ENCODE results near the gene GPBP1L1. TPM values are rescaled to one million over a fixed set of nuclear protein-coding genes. Genes with fewer than 3 reads are reported as not detected.

Gene GPBP1L1
- total and polyA plus RNA-seq, 9 of the 15 experiments (the other 6 are each of a cell fraction or from before 2014, with no cell fraction given): 86.0 to 216 (median 138) TPM

- TF ChIP-seq, protein P1, sequence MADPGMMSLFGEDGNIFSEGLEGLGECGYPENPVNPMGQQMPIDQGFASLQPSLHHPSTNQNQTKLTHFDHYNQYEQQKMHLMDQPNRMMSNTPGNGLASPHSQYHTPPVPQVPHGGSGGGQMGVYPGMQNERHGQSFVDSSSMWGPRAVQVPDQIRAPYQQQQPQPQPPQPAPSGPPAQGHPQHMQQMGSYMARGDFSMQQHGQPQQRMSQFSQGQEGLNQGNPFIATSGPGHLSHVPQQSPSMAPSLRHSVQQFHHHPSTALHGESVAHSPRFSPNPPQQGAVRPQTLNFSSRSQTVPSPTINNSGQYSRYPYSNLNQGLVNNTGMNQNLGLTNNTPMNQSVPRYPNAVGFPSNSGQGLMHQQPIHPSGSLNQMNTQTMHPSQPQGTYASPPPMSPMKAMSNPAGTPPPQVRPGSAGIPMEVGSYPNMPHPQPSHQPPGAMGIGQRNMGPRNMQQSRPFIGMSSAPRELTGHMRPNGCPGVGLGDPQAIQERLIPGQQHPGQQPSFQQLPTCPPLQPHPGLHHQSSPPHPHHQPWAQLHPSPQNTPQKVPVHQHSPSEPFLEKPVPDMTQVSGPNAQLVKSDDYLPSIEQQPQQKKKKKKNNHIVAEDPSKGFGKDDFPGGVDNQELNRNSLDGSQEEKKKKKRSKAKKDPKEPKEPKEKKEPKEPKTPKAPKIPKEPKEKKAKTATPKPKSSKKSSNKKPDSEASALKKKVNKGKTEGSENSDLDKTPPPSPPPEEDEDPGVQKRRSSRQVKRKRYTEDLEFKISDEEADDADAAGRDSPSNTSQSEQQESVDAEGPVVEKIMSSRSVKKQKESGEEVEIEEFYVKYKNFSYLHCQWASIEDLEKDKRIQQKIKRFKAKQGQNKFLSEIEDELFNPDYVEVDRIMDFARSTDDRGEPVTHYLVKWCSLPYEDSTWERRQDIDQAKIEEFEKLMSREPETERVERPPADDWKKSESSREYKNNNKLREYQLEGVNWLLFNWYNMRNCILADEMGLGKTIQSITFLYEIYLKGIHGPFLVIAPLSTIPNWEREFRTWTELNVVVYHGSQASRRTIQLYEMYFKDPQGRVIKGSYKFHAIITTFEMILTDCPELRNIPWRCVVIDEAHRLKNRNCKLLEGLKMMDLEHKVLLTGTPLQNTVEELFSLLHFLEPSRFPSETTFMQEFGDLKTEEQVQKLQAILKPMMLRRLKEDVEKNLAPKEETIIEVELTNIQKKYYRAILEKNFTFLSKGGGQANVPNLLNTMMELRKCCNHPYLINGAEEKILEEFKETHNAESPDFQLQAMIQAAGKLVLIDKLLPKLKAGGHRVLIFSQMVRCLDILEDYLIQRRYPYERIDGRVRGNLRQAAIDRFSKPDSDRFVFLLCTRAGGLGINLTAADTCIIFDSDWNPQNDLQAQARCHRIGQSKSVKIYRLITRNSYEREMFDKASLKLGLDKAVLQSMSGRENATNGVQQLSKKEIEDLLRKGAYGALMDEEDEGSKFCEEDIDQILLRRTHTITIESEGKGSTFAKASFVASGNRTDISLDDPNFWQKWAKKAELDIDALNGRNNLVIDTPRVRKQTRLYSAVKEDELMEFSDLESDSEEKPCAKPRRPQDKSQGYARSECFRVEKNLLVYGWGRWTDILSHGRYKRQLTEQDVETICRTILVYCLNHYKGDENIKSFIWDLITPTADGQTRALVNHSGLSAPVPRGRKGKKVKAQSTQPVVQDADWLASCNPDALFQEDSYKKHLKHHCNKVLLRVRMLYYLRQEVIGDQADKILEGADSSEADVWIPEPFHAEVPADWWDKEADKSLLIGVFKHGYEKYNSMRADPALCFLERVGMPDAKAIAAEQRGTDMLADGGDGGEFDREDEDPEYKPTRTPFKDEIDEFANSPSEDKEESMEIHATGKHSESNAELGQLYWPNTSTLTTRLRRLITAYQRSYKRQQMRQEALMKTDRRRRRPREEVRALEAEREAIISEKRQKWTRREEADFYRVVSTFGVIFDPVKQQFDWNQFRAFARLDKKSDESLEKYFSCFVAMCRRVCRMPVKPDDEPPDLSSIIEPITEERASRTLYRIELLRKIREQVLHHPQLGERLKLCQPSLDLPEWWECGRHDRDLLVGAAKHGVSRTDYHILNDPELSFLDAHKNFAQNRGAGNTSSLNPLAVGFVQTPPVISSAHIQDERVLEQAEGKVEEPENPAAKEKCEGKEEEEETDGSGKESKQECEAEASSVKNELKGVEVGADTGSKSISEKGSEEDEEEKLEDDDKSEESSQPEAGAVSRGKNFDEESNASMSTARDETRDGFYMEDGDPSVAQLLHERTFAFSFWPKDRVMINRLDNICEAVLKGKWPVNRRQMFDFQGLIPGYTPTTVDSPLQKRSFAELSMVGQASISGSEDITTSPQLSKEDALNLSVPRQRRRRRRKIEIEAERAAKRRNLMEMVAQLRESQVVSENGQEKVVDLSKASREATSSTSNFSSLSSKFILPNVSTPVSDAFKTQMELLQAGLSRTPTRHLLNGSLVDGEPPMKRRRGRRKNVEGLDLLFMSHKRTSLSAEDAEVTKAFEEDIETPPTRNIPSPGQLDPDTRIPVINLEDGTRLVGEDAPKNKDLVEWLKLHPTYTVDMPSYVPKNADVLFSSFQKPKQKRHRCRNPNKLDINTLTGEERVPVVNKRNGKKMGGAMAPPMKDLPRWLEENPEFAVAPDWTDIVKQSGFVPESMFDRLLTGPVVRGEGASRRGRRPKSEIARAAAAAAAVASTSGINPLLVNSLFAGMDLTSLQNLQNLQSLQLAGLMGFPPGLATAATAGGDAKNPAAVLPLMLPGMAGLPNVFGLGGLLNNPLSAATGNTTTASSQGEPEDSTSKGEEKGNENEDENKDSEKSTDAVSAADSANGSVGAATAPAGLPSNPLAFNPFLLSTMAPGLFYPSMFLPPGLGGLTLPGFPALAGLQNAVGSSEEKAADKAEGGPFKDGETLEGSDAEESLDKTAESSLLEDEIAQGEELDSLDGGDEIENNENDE (IDR thresholded peaks at IDR 0.05; ENCODE audit: low read depth, low read length): no peak
- no peak for TF ChIP-seq RB1 (IDR thresholded peaks at IDR 0.05; ENCODE audit: low read depth)
- TF ChIP-seq ARID2 (IDR thresholded peaks at IDR 0.05): 0 out of 2 replicates have a peak, but pooled peaks have one; percentile 33
- TF ChIP-seq ASH1L (IDR thresholded peaks at IDR 0.05; ENCODE audit: borderline replicate concordance, low read depth, partially characterized antibody): peak; percentile 13
- TF ChIP-seq HNRNPK (IDR thresholded peaks at IDR 0.05; ENCODE audit: low read depth, low read length, poor library complexity, severe bottlenecking): no peak
- no peak; the same call in 1 of the 2 replicates for TF ChIP-seq ZNF24 (IDR thresholded peaks at IDR 0.05)
- TF ChIP-seq COPS2 (conservative IDR thresholded peaks at IDR 0.05): no peak
- no peak for TF ChIP-seq STAT5B (CRISPR knock-in tag; IDR thresholded peaks at IDR 0.05)
- no peak for TF ChIP-seq CHCHD3 (CRISPR knock-in tag; IDR thresholded peaks at IDR 0.05)
- TF ChIP-seq, protein P2, sequence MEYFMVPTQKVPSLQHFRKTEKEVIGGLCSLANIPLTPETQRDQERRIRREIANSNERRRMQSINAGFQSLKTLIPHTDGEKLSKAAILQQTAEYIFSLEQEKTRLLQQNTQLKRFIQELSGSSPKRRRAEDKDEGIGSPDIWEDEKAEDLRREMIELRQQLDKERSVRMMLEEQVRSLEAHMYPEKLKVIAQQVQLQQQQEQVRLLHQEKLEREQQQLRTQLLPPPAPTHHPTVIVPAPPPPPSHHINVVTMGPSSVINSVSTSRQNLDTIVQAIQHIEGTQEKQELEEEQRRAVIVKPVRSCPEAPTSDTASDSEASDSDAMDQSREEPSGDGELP (CRISPR knock-in tag; IDR thresholded peaks at IDR 0.05; ENCODE audit: borderline replicate concordance): no peak
- TF ChIP-seq POU5F1 (IDR thresholded peaks at IDR 0.05; ENCODE audit: borderline replicate concordance, low read depth, low read length, partially characterized antibody): no peak
- TF ChIP-seq, protein P3, sequence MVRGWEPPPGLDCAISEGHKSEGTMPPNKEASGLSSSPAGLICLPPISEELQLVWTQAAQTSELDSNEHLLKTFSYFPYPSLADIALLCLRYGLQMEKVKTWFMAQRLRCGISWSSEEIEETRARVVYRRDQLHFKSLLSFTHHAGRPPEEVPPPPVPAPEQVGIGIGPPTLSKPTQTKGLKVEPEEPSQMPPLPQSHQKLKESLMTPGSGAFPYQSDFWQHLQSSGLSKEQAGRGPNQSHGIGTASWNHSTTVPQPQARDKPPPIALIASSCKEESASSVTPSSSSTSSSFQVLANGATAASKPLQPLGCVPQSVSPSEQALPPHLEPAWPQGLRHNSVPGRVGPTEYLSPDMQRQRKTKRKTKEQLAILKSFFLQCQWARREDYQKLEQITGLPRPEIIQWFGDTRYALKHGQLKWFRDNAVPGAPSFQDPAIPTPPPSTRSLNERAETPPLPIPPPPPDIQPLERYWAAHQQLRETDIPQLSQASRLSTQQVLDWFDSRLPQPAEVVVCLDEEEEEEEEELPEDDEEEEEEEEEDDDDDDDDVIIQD (CRISPR knock-in tag; IDR thresholded peaks at IDR 0.05): no peak
- TF ChIP-seq TFAM (CRISPR knock-in tag; conservative IDR thresholded peaks at IDR 0.05): no peak
- no peak for TF ChIP-seq CHD4 (IDR thresholded peaks at IDR 0.05; ENCODE audit: insufficient read depth, insufficient replicate concordance, low read depth, low read length, poor library complexity, severe bottlenecking)
Observed at GRCh38 chr1:45685308-45686014, 872 bp downstream of the GPBP1L1 start (continued).

All from K562 (cell line).